A549 (cell line): ENCODE results near the gene SRGAP3.

Experiments used
- CBX8 ChIP-seq: fragments of 200-600 bp; sonication (generic); IDR thresholded peaks from 2 replicates; pipeline ENCODE4 v1.6.1; 2016
- CEBPB ChIP-seq, 2 experiments: fragments of >200 bp in 1 of 2; sonication (Bioruptor Twin) in 1 of 2; formaldehyde crosslinking in 1 of 2; IDR thresholded peaks; 2 replicates each; pipeline ENCODE4 v1.6.1; 2012 to 2016
- HEYL ChIP-seq: fragments of 250-450 bp; sonication (Bioruptor Pico); IDR thresholded peaks from 2 replicates; pipeline ENCODE4 v1.8.0; 2021; ENCODE audit warnings: mild to moderate bottlenecking, moderate library complexity
- MYC ChIP-seq: IDR thresholded peaks from 2 replicates; pipeline ENCODE4 v1.6.1; 2012; ENCODE audit warnings: mild to moderate bottlenecking, inconsistent platforms, low read length, improper control_type of control experiment, borderline replicate concordance
- POLR2A ChIP-seq: IDR thresholded peaks from 2 replicates; pipeline ENCODE4 v1.6.1; 2012; ENCODE audit warnings: mild to moderate bottlenecking, low read length
- RAD21 ChIP-seq, 2 experiments: fragments of >200 bp in 1 of 2; sonication (Bioruptor Twin) in 1 of 2; formaldehyde crosslinking in 1 of 2; IDR thresholded peaks in 1 of 2; conservative IDR thresholded peaks in 1 of 2; 2 replicates in 1 of 2; 3 replicates in 1 of 2; pipeline ENCODE4 v1.6.1; 2012 to 2018; ENCODE audit warnings: inconsistent platforms in 1 of 2
- TF ChIP-seq, protein P1 (sequence below): fragments of >200 bp; sonication (Bioruptor Twin); formaldehyde crosslinking; IDR thresholded peaks from 3 replicates; pipeline ENCODE4 v1.5.1; 2016
- TF ChIP-seq, protein P2 (sequence below): IDR thresholded peaks from 2 replicates; pipeline ENCODE4 v1.6.1; 2012
- TF ChIP-seq, protein P3 (sequence below): IDR thresholded peaks from 2 replicates; pipeline ENCODE4 v1.6.1; 2012

DNA sequence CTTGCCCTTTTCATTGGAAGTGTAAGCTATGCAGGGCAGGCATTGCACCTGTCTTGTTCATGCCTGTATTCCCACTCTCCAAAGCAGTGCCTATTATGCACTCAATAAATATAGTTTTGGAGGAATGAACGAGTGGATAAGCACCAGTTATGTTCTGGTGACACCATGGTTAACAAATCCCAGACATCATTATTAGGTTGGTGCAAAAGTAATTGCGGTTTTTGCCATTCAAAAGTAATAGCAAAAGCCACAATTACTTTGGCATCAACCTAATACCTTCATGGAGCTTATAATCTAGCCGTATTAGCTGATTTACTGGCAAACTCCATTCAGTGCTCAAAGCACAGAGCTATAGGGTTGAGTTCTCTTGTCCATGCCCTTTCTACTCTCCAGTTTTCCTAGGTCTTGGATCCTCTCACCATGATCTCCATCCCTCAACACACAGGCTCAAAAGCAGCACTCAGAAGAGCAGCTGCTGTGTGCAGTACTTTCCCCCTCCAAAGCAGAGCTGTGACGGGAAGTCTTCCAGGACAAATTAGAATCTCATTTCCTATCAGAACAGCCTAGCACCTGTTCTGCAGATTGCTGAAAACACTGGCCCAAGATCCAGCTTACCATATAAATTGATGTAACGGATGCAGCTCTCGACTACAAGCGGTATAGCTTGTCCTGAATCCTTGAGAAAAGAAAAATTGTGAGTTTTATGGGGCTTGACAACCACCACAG lies 223.0 kb downstream of the SRGAP3 start:
- TF ChIP-seq, protein P1, sequence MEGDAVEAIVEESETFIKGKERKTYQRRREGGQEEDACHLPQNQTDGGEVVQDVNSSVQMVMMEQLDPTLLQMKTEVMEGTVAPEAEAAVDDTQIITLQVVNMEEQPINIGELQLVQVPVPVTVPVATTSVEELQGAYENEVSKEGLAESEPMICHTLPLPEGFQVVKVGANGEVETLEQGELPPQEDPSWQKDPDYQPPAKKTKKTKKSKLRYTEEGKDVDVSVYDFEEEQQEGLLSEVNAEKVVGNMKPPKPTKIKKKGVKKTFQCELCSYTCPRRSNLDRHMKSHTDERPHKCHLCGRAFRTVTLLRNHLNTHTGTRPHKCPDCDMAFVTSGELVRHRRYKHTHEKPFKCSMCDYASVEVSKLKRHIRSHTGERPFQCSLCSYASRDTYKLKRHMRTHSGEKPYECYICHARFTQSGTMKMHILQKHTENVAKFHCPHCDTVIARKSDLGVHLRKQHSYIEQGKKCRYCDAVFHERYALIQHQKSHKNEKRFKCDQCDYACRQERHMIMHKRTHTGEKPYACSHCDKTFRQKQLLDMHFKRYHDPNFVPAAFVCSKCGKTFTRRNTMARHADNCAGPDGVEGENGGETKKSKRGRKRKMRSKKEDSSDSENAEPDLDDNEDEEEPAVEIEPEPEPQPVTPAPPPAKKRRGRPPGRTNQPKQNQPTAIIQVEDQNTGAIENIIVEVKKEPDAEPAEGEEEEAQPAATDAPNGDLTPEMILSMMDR = no peak
- TF ChIP-seq CEBPB (IDR thresholded peaks at IDR 0.05) (no peak), POLR2A (no peak), MYC (no peak), RAD21 (conservative IDR thresholded peaks at IDR 0.05 in 1 of 2, IDR thresholded peaks at IDR 0.05 in 1 of 2) (no peak), CBX8 (no peak), HEYL (CRISPR knock-in tag) (no peak)
- TF ChIP-seq, protein P2, sequence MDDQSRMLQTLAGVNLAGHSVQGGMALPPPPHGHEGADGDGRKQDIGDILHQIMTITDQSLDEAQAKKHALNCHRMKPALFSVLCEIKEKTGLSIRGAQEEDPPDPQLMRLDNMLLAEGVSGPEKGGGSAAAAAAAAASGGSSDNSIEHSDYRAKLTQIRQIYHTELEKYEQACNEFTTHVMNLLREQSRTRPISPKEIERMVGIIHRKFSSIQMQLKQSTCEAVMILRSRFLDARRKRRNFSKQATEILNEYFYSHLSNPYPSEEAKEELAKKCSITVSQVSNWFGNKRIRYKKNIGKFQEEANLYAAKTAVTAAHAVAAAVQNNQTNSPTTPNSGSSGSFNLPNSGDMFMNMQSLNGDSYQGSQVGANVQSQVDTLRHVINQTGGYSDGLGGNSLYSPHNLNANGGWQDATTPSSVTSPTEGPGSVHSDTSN = no peak
- TF ChIP-seq, protein P3, sequence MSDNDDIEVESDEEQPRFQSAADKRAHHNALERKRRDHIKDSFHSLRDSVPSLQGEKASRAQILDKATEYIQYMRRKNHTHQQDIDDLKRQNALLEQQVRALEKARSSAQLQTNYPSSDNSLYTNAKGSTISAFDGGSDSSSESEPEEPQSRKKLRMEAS = no peak
